Lung (tissue), 12 donors: ENCODE data around the gene STARD3NL. TPM values are rescaled to one million over a fixed set of nuclear protein-coding genes. Genes with fewer than 3 reads are reported as not detected.

Source experiments
- ATAC-seq: fragments of 200-7000 bp; cut with Tn5 transposase; one replicate; pipeline ENCODE4 v1.9.1; 2020; ENCODE audit warnings: moderate number of reproducible peaks; ENCODE audit not compliant: insufficient read depth, low FRiP score
- DNase-seq, 3 donors: peaks; one replicate each; pipeline ENCODE4 v3.0.0-alpha.2; 2013 to 2017
- H3K27ac ChIP-seq, 2 donors: one replicate each; pipeline ENCODE4 v1.5.1; 2013; ENCODE audit warnings: mild to moderate bottlenecking in 2 of 2, moderate library complexity in 2 of 2, control low read depth in 1 of 2, inconsistent platforms in 1 of 2, low read depth in 1 of 2, low read length in 1 of 2
- H3K27me3 ChIP-seq, 3 donors: one replicate each; pipeline ENCODE4 v1.5.1; 2013; ENCODE audit warnings: low read length in 2 of 3; ENCODE audit not compliant: control insufficient read depth in 3 of 3, insufficient read depth in 3 of 3
- H3K36me3 ChIP-seq, 4 donors: one replicate each; pipeline ENCODE4 v1.5.1; 2013; ENCODE audit warnings: low read length in 4 of 4, mild to moderate bottlenecking in 1 of 4, moderate library complexity in 1 of 4; ENCODE audit not compliant: control insufficient read depth in 4 of 4, insufficient read depth in 4 of 4
- H3K4me1 ChIP-seq, 5 donors: one replicate each; pipeline ENCODE4 v1.5.1; 2013; ENCODE audit warnings: low read length in 5 of 5, mild to moderate bottlenecking in 2 of 5, moderate library complexity in 1 of 5; ENCODE audit not compliant: control insufficient read depth in 5 of 5, insufficient read depth in 5 of 5
- H3K4me3 ChIP-seq: one replicate; pipeline ENCODE4 v1.5.1; 2013; ENCODE audit warnings: mild to moderate bottlenecking, control low read depth, moderate library complexity
- H3K9ac ChIP-seq, 2 donors: one replicate each; pipeline ENCODE4 v1.5.1; 2013; ENCODE audit warnings: low read length in 2 of 2, control low read depth in 1 of 2; ENCODE audit not compliant: insufficient read depth in 1 of 2
- H3K9me3 ChIP-seq, 4 donors: one replicate each; pipeline ENCODE4 v1.5.1; 2013; ENCODE audit warnings: low read length in 3 of 4, mild to moderate bottlenecking in 1 of 4, moderate library complexity in 1 of 4; ENCODE audit not compliant: control insufficient read depth in 4 of 4, insufficient read depth in 3 of 4
- WGBS, 2 donors: extraction: QIAGEN DNeasy Blood & Tissue Kit; methylation state at CpG; one replicate each; pipeline ENCODE4 v1.1.7; 2013; 5-methylcytosine and 5-hydroxymethylcytosine counted together
- polyA plus RNA-seq, 2 donors: library from polyadenylated mRNA; stranded (reverse); fragments of 200-250 nt; gene quantifications; one replicate each; pipeline ENCODE4 v1.2.1, GENCODE V29; 2013
- total RNA-seq, 2 donors: library from RNA; depleted of rRNA in 1 of 2; stranded (reverse); fragments of >200 nt in 1 of 2; gene quantifications; one replicate each; pipeline ENCODE4 v1.2.1, GENCODE V29; 2014 to 2021
- TF ChIP-seq, protein P1 (sequence below): IDR thresholded peaks from 2 replicates; pipeline ENCODE4 v1.5.1; 2012; ENCODE audit warnings: mild to moderate bottlenecking; ENCODE audit errors: control extremely low read depth, extremely low read depth
- donor health status: control.
- donor health status: control.
- donor health status: Bipolar disorder and iron deficiency.
- donor health status: healthy.
- donor health status: DM: yes; HTN: yes; CAD: no.

The STARD3NL gene
- total and polyA plus RNA-seq, 4 donors = 33.6 to 87.1 (median 60.3) TPM

DNA sequence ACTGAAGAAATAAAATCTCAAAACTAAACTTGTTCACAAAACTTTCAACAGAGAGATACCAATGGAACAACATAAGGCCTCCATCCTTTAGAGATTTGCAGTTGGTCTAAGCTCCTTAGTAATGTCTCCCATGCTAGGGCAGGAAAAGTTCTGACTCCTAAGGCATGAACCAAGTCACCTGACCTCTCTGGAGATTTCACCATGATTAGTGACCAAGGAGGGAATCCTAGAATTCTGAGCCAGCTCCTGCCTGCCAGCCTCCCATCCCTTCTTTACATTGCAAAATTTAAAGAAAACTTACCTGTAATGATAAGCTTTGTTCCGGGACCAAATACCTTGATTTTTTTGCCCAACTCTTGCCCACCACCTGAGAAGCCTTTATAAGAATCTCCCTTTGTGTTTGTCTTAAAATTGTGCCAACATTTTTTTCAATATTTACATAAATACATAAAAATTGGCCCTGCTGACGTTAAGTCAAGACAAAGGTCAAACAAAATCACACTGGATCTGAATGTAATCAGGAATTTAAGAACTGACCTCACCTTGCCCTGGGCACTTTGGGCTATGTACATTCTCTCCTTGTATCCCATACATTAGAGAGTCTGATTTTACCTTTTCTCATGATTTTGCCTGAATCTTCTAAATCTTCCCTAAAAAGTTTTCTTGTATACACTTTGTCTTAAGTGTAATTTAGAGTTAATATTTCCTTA is 95.4 kb downstream of the STARD3NL start, which contains the start of gene TARP:
Gene TARP (minus strand): TSS at position 351 of the 710 bp plus-strand sequence.
- no peaks in the 10 kb centered on the region for H3K4me1 ChIP-seq

DNA sequence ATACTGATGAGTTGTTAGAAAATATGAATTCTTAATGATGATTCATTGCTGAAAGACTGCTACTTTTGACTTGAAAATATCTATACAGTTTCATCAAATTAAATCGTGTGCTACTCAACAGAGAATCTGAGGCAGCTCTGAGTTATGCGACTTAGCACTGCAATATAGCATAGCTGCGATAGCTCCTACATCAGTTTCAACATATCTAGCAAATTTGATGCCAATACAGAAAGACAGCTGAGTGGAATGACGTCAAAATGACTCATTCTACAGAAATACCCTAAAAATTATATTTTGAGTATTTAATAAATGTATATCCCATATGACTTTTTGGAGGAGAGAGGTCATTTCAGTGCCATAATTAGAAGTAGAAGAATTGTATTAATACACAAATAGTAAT is 96.4 kb downstream of the STARD3NL start:
- WGBS, 2 donors = 33 to 74% methylated on average over 4 of the region's 4 CpGs
- ATAC-seq = no peak
- no peak overlapping the region for H3K4me3 ChIP-seq

More for the DNA sequence above, 95.4 kb downstream of the STARD3NL start, which contains the start of gene TARP:
- TF ChIP-seq, protein P1, sequence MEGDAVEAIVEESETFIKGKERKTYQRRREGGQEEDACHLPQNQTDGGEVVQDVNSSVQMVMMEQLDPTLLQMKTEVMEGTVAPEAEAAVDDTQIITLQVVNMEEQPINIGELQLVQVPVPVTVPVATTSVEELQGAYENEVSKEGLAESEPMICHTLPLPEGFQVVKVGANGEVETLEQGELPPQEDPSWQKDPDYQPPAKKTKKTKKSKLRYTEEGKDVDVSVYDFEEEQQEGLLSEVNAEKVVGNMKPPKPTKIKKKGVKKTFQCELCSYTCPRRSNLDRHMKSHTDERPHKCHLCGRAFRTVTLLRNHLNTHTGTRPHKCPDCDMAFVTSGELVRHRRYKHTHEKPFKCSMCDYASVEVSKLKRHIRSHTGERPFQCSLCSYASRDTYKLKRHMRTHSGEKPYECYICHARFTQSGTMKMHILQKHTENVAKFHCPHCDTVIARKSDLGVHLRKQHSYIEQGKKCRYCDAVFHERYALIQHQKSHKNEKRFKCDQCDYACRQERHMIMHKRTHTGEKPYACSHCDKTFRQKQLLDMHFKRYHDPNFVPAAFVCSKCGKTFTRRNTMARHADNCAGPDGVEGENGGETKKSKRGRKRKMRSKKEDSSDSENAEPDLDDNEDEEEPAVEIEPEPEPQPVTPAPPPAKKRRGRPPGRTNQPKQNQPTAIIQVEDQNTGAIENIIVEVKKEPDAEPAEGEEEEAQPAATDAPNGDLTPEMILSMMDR = no peak
- Histone ChIP-seq H3K4me3 (no peak within 1 kb of the TSS), H3K9ac (no peak within 1 kb of the TSS), H3K27me3 (no peaks in the 10 kb centered on the region), H3K27ac (no peak within 1 kb of the TSS), H3K9me3 (no peaks in the 10 kb centered on the region), H3K36me3 (no peaks in the 10 kb centered on the region)
- no peak for ATAC-seq
- DNase-seq = no peak
- WGBS, 2 donors = 58 to 66% methylated on average over 2 of the region's 2 CpGs

DNA sequence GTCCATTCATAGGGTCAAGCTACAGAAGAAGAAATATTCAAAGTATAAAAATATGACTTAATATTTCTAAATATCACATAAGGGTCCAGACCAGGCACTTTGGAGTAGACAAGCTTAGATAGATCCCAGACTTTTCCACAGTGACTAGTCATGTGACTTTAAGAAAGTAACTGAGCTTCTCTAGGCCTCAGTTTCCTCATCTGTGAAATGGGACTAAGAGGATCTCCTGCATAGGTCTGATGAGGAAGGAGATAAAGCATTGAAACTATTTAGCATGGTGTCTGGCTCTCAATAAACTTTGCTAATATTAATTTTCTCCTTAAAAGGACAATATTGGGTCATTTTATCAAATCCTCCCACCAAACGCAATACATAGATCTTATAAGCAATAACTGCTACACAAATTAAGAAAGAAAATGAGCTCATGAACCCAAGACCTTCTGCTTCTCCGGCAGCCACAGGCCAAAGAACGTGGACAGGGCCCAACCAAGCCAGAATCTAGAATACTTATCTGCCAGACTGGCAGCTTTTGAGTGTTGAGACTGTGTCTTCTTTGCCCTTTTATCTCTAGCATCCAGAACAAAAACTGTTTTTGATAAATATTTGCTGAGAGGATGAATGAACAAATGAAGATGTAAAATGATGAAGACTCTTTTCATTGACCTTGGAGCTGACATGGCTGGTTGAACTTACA is 97.0 kb downstream of the STARD3NL start:
- ATAC-seq = no peak
- Histone ChIP-seq H3K9me3 (no peaks in the 10 kb centered on the region), H3K36me3 (no peaks in the 10 kb centered on the region), H3K27me3 (no peaks in the 10 kb centered on the region), H3K9ac (no peak overlapping the region), H3K4me1 (no peaks in the 10 kb centered on the region), H3K4me3 (no peak overlapping the region), H3K27ac (no peak overlapping the region)
- no peak for DNase-seq
- 53 to 76% methylated on average over 3 of the region's 3 CpGs for WGBS, 2 donors
- TF ChIP-seq, protein P1 = no peak

More for the DNA sequence above, 96.4 kb downstream of the STARD3NL start:
- no peak overlapping the region for H3K27ac ChIP-seq
- TF ChIP-seq, protein P1 = no peak
- no peaks in the 10 kb centered on the region for H3K4me1 ChIP-seq
- no peaks in the 10 kb centered on the region for H3K27me3 ChIP-seq
- no peak overlapping the region for H3K9ac ChIP-seq
- no peak for DNase-seq
- H3K9me3 ChIP-seq = no peaks in the 10 kb centered on the region
- no peaks in the 10 kb centered on the region for H3K36me3 ChIP-seq
